HG02970 (cell line): Measurements from ENCODE around the gene MACROD2.

Source experiments
- ATAC-seq: cut with Tn5 transposase; IDR thresholded peaks from one replicate; pipeline ENCODE4 v1.9.1; 2021; ENCODE audit warnings: mild to moderate bottlenecking, moderate library complexity, moderate number of reproducible peaks; ENCODE audit not compliant: unreplicated experiment, low FRiP score

MACROD2 gene

GRCh38 chr20:14879020-14879697 lies 883.8 kb downstream of the MACROD2 start:
- no peak for ATAC-seq

- ATAC-seq: no peak
Observed at GRCh38 chr20:14879839-14880238, 884.5 kb downstream of the MACROD2 start.

- no peak for ATAC-seq
Observed at GRCh38 chr20:14881518-14881917, 886.2 kb downstream of the MACROD2 start.

GRCh38 chr20:14882157-14882556 lies 886.8 kb downstream of the MACROD2 start:
- no peak for ATAC-seq

GRCh38 chr20:14882846-14883245 lies 887.5 kb downstream of the MACROD2 start:
- no peak for ATAC-seq

- no peak for ATAC-seq
Observed at GRCh38 chr20:14883324-14883723, 888.0 kb downstream of the MACROD2 start.

- ATAC-seq: no peak
Observed at GRCh38 chr20:14885661-14886060, 890.3 kb downstream of the MACROD2 start.

GRCh38 chr20:14888134-14888533 lies 892.8 kb downstream of the MACROD2 start:
- ATAC-seq: no peak

- no peak for ATAC-seq
Observed at GRCh38 chr20:14889496-14890255, 894.4 kb downstream of the MACROD2 start.

GRCh38 chr20:14890713-14891112 lies 895.4 kb downstream of the MACROD2 start:
- no peak for ATAC-seq

GRCh38 chr20:14892782-14893181 lies 897.5 kb downstream of the MACROD2 start:
- ATAC-seq: no peak

- no peak for ATAC-seq
Observed at GRCh38 chr20:14896569-14896968, 901.3 kb downstream of the MACROD2 start.

- ATAC-seq: no peak
Observed at GRCh38 chr20:14897608-14898007, 902.3 kb downstream of the MACROD2 start.

- peak; percentile 83 for ATAC-seq
Observed at GRCh38 chr20:14902432-14903089, 907.2 kb downstream of the MACROD2 start.

- ATAC-seq: no peak
Observed at GRCh38 chr20:14906908-14907434, 911.7 kb downstream of the MACROD2 start.

GRCh38 chr20:14910126-14910525 lies 914.8 kb downstream of the MACROD2 start:
- ATAC-seq: no peak

GRCh38 chr20:14913896-14914620 lies 918.7 kb downstream of the MACROD2 start:
- no peak for ATAC-seq

- ATAC-seq: no peak
Observed at GRCh38 chr20:14914633-14915032, 919.3 kb downstream of the MACROD2 start.

GRCh38 chr20:14915356-14915755 lies 920.0 kb downstream of the MACROD2 start:
- ATAC-seq: no peak

GRCh38 chr20:14916360-14916920 lies 921.1 kb downstream of the MACROD2 start:
- ATAC-seq: no peak
